HEK293 (cell line): ENCODE measurements around the gene S100A13.

Experiments
- IKZF3 ChIP-seq: fragments of 450-650 bp; IDR thresholded peaks from 2 replicates; pipeline ENCODE4 v1.5.0; 2018; ENCODE audit warnings: missing biosample characterization, mild to moderate bottlenecking, missing genetic modification characterization, moderate library complexity
- KLF10 ChIP-seq: fragments of 450-650 bp; IDR thresholded peaks from 2 replicates; pipeline ENCODE4 v1.5.1; 2018; ENCODE audit warnings: missing biosample characterization, mild to moderate bottlenecking, missing genetic modification characterization
- KLF8 ChIP-seq: fragments of 450-650 bp; formaldehyde crosslinking; IDR thresholded peaks from 2 replicates; pipeline ENCODE4 v1.5.1; 2016; ENCODE audit warnings: missing biosample characterization, missing genetic modification characterization
- OSR2 ChIP-seq: fragments of 450-650 bp; formaldehyde crosslinking; IDR thresholded peaks from 2 replicates; pipeline ENCODE4 v1.5.1; 2016; ENCODE audit warnings: missing biosample characterization, missing genetic modification characterization
- PRDM1 ChIP-seq: fragments of 450-650 bp; formaldehyde crosslinking; IDR thresholded peaks from 2 replicates; pipeline ENCODE4; 2016; ENCODE audit warnings: missing biosample characterization, missing genetic modification characterization
- SCRT1 ChIP-seq: fragments of 450-650 bp; formaldehyde crosslinking; IDR thresholded peaks from 2 replicates; pipeline ENCODE4 v1.5.1; 2016; ENCODE audit warnings: missing biosample characterization, missing genetic modification characterization, borderline replicate concordance
- ZBTB20 ChIP-seq: fragments of 450-650 bp; formaldehyde crosslinking; IDR thresholded peaks from 2 replicates; pipeline ENCODE4 v1.5.1; 2016; ENCODE audit warnings: missing biosample characterization, missing genetic modification characterization
- ZFP3 ChIP-seq: fragments of 450-650 bp; formaldehyde crosslinking; IDR thresholded peaks from 2 replicates; pipeline ENCODE4 v1.5.1; 2016; ENCODE audit warnings: low read depth, missing biosample characterization, missing genetic modification characterization
- ZFP37 ChIP-seq: fragments of 450-650 bp; formaldehyde crosslinking; IDR thresholded peaks from 2 replicates; pipeline ENCODE4 v1.5.1; 2016; ENCODE audit warnings: missing biosample characterization, missing genetic modification characterization
- ZFP41 ChIP-seq: fragments of 450-650 bp; formaldehyde crosslinking; IDR thresholded peaks from 2 replicates; pipeline ENCODE4 v1.5.1; 2016; ENCODE audit warnings: missing biosample characterization, missing genetic modification characterization, borderline replicate concordance
- ZNF138 ChIP-seq: fragments of 450-650 bp; formaldehyde crosslinking; IDR thresholded peaks from 2 replicates; pipeline ENCODE4 v1.5.1; 2016; ENCODE audit warnings: missing biosample characterization, missing genetic modification characterization, borderline replicate concordance
- ZNF155 ChIP-seq: fragments of 450-650 bp; formaldehyde crosslinking; IDR thresholded peaks from 2 replicates; pipeline ENCODE4 v1.5.1; 2016; ENCODE audit warnings: missing biosample characterization, missing genetic modification characterization
- ZNF157 ChIP-seq: fragments of 450-650 bp; formaldehyde crosslinking; IDR thresholded peaks from 2 replicates; pipeline ENCODE4 v1.5.1; 2016; ENCODE audit warnings: missing biosample characterization, missing genetic modification characterization
- ZNF23 ChIP-seq: fragments of 450-650 bp; formaldehyde crosslinking; IDR thresholded peaks from 2 replicates; pipeline ENCODE4 v1.5.1; 2016; ENCODE audit warnings: missing biosample characterization, missing genetic modification characterization, borderline replicate concordance
- ZNF24 ChIP-seq: fragments of 450-650 bp; formaldehyde crosslinking; IDR thresholded peaks from 2 replicates; pipeline ENCODE4 v1.5.1; 2016; ENCODE audit warnings: missing biosample characterization, missing genetic modification characterization
- ZNF366 ChIP-seq: fragments of 450-650 bp; formaldehyde crosslinking; conservative IDR thresholded peaks from 2 replicates; pipeline ENCODE4 v1.5.1; 2016; ENCODE audit warnings: missing biosample characterization, missing genetic modification characterization
- ZNF501 ChIP-seq: fragments of 450-650 bp; formaldehyde crosslinking; IDR thresholded peaks from 2 replicates; pipeline ENCODE4 v1.5.1; 2016; ENCODE audit warnings: missing biosample characterization, missing genetic modification characterization
- ZNF549 ChIP-seq: fragments of 450-650 bp; IDR thresholded peaks from 2 replicates; pipeline ENCODE4 v1.5.1; 2018; ENCODE audit warnings: missing biosample characterization, missing genetic modification characterization, mild to moderate bottlenecking, inconsistent platforms, moderate library complexity
- ZNF555 ChIP-seq: fragments of 450-650 bp; formaldehyde crosslinking; conservative IDR thresholded peaks from 2 replicates; pipeline ENCODE4 v1.5.1; 2017; ENCODE audit warnings: missing biosample characterization, mild to moderate bottlenecking, missing genetic modification characterization, inconsistent platforms
- ZNF600 ChIP-seq: fragments of 450-650 bp; formaldehyde crosslinking; IDR thresholded peaks from 2 replicates; pipeline ENCODE4 v1.5.1; 2016; ENCODE audit warnings: missing biosample characterization, missing genetic modification characterization
- ZNF629 ChIP-seq: fragments of 450-650 bp; formaldehyde crosslinking; IDR thresholded peaks from 2 replicates; pipeline ENCODE4 v1.5.1; 2017; ENCODE audit warnings: missing biosample characterization, missing genetic modification characterization
- ZNF776 ChIP-seq: fragments of 450-650 bp; formaldehyde crosslinking; IDR thresholded peaks from 2 replicates; pipeline ENCODE4 v1.5.0; 2017; ENCODE audit warnings: missing biosample characterization, missing genetic modification characterization, borderline replicate concordance
- TF ChIP-seq, protein P1 (sequence below): fragments of 450-650 bp; formaldehyde crosslinking; IDR thresholded peaks from 2 replicates; pipeline ENCODE4 v1.5.1; 2016; ENCODE audit warnings: missing biosample characterization, missing genetic modification characterization
- TF ChIP-seq, protein P2 (sequence below): fragments of 450-650 bp; formaldehyde crosslinking; conservative IDR thresholded peaks from 2 replicates; pipeline ENCODE4 v1.5.1; 2016; ENCODE audit warnings: low read depth, missing biosample characterization, missing genetic modification characterization
- TF ChIP-seq, protein P3 (sequence below): fragments of 450-650 bp; formaldehyde crosslinking; IDR thresholded peaks from 2 replicates; pipeline ENCODE4 v1.5.1; 2016; ENCODE audit warnings: missing biosample characterization, missing genetic modification characterization
- TF ChIP-seq, protein P4 (sequence below): sonication (generic); formaldehyde crosslinking; IDR thresholded peaks from 2 replicates; pipeline ENCODE4 v1.8.1; 2022; ENCODE audit warnings: mild to moderate bottlenecking, moderate library complexity, missing genetic modification reagents
- TF ChIP-seq, protein P5 (sequence below): fragments of 450-650 bp; formaldehyde crosslinking; IDR thresholded peaks from 2 replicates; pipeline ENCODE4 v1.5.1; 2016; ENCODE audit warnings: missing biosample characterization, missing genetic modification characterization

The S100A13 gene

DNA sequence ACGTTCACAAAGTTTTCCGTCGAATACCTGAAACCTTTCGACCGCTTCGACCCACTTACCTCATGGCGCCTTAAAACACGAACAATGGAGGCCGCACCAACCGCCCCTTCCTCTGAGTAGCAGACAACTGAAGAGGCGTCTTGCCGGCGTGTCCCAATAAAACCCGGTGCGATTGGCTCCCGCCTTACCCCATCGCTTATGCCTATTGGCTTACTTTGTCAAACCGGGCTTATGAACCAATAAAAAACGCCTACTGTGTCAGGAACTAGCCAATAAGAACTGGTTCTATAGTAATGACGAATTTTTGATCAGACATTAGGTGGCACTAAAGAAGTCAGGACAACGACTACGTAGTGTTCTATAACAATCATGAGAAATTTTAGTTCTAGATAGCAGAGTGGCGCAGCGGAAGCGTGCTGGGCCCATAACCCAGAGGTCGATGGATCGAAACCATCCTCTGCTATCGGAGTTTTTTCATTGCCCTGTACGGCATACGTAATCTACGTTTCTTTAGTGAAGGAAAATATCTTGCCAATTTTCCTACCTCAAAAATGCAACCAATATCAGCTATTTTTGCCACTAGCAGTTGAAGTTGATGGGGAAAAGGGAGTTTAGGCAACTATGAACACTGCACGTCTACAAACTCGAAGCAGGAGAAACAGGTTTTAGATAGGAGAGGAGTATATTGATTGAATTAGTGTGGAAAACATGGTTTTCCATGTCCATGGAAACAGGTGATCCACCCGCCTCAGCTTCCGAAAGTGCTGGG lies 43.7 kb upstream of the S100A13 start, which contains the start of gene ILF2 (continued):
- peak; percentile 27; the same call in 1 of the 2 replicates for TF ChIP-seq KLF8 (tag by site-specific recombination)
- no peak for TF ChIP-seq ZNF555 (tag by site-specific recombination)
- TF ChIP-seq ZBTB20 (tag by site-specific recombination) = peak; percentile 58; the same call in 1 of the 2 replicates
- peak; percentile 84 for TF ChIP-seq SCRT1
- TF ChIP-seq ZNF776 (tag by site-specific recombination) = no peak
- no peak for TF ChIP-seq ZNF155 (tag by site-specific recombination)
- TF ChIP-seq ZNF366 (tag by site-specific recombination) = peak; percentile 83
- TF ChIP-seq, protein P1, sequence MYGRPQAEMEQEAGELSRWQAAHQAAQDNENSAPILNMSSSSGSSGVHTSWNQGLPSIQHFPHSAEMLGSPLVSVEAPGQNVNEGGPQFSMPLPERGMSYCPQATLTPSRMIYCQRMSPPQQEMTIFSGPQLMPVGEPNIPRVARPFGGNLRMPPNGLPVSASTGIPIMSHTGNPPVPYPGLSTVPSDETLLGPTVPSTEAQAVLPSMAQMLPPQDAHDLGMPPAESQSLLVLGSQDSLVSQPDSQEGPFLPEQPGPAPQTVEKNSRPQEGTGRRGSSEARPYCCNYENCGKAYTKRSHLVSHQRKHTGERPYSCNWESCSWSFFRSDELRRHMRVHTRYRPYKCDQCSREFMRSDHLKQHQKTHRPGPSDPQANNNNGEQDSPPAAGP = peak; percentile 81; the same call in 1 of the 2 replicates
- peak; percentile 50; the same call in 1 of the 2 replicates for TF ChIP-seq ZNF24 (tag by site-specific recombination)
- TF ChIP-seq ZNF138 (tag by site-specific recombination) = no peak
- no peak for TF ChIP-seq ZFP3 (tag by site-specific recombination)
- TF ChIP-seq IKZF3 (tag by site-specific recombination) = peak; percentile 98
- 0 out of 2 replicates have a peak, but pooled peaks have one; percentile 37 for TF ChIP-seq ZFP37
- peak; percentile 61; the same call in 1 of the 2 replicates for TF ChIP-seq ZNF501 (tag by site-specific recombination)
- TF ChIP-seq, protein P2, sequence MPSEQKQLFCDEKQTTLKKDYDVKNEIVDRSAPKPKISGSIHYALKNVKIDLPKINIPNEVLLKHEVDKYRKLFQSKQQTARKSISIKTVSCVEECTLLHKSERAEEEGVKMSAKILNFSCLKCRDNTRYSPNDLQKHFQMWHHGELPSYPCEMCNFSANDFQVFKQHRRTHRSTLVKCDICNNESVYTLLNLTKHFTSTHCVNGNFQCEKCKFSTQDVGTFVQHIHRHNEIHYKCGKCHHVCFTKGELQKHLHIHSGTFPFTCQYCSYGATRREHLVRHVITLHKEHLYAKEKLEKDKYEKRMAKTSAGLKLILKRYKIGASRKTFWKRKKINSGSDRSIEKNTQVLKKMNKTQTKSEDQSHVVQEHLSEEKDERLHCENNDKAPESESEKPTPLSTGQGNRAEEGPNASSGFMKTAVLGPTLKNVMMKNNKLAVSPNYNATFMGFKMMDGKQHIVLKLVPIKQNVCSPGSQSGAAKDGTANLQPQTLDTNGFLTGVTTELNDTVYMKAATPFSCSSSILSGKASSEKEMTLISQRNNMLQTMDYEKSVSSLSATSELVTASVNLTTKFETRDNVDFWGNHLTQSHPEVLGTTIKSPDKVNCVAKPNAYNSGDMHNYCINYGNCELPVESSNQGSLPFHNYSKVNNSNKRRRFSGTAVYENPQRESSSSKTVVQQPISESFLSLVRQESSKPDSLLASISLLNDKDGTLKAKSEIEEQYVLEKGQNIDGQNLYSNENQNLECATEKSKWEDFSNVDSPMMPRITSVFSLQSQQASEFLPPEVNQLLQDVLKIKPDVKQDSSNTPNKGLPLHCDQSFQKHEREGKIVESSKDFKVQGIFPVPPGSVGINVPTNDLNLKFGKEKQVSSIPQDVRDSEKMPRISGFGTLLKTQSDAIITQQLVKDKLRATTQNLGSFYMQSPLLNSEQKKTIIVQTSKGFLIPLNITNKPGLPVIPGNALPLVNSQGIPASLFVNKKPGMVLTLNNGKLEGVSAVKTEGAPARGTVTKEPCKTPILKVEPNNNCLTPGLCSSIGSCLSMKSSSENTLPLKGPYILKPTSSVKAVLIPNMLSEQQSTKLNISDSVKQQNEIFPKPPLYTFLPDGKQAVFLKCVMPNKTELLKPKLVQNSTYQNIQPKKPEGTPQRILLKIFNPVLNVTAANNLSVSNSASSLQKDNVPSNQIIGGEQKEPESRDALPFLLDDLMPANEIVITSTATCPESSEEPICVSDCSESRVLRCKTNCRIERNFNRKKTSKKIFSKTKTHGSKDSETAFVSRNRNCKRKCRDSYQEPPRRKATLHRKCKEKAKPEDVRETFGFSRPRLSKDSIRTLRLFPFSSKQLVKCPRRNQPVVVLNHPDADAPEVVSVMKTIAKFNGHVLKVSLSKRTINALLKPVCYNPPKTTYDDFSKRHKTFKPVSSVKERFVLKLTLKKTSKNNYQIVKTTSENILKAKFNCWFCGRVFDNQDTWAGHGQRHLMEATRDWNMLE (tag by site-specific recombination) = peak; percentile 14
- peak; percentile 87 for TF ChIP-seq PRDM1 (tag by site-specific recombination)
- TF ChIP-seq KLF10 = peak; percentile 77
- no peak for TF ChIP-seq ZNF23 (tag by site-specific recombination)
- TF ChIP-seq, protein P3, sequence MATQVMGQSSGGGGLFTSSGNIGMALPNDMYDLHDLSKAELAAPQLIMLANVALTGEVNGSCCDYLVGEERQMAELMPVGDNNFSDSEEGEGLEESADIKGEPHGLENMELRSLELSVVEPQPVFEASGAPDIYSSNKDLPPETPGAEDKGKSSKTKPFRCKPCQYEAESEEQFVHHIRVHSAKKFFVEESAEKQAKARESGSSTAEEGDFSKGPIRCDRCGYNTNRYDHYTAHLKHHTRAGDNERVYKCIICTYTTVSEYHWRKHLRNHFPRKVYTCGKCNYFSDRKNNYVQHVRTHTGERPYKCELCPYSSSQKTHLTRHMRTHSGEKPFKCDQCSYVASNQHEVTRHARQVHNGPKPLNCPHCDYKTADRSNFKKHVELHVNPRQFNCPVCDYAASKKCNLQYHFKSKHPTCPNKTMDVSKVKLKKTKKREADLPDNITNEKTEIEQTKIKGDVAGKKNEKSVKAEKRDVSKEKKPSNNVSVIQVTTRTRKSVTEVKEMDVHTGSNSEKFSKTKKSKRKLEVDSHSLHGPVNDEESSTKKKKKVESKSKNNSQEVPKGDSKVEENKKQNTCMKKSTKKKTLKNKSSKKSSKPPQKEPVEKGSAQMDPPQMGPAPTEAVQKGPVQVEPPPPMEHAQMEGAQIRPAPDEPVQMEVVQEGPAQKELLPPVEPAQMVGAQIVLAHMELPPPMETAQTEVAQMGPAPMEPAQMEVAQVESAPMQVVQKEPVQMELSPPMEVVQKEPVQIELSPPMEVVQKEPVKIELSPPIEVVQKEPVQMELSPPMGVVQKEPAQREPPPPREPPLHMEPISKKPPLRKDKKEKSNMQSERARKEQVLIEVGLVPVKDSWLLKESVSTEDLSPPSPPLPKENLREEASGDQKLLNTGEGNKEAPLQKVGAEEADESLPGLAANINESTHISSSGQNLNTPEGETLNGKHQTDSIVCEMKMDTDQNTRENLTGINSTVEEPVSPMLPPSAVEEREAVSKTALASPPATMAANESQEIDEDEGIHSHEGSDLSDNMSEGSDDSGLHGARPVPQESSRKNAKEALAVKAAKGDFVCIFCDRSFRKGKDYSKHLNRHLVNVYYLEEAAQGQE = peak; percentile 30; the same call in 1 of the 2 replicates
- TF ChIP-seq ZNF157 (tag by site-specific recombination) = no peak
- peak; percentile 30; the same call in 1 of the 2 replicates for TF ChIP-seq OSR2
- TF ChIP-seq, protein P4, sequence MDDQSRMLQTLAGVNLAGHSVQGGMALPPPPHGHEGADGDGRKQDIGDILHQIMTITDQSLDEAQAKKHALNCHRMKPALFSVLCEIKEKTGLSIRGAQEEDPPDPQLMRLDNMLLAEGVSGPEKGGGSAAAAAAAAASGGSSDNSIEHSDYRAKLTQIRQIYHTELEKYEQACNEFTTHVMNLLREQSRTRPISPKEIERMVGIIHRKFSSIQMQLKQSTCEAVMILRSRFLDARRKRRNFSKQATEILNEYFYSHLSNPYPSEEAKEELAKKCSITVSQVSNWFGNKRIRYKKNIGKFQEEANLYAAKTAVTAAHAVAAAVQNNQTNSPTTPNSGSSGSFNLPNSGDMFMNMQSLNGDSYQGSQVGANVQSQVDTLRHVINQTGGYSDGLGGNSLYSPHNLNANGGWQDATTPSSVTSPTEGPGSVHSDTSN (CRISPR knock-in tag) = no peak
- no peak for TF ChIP-seq ZNF600 (tag by site-specific recombination)
- no peak for TF ChIP-seq ZFP41 (tag by site-specific recombination)
- TF ChIP-seq, protein P5, sequence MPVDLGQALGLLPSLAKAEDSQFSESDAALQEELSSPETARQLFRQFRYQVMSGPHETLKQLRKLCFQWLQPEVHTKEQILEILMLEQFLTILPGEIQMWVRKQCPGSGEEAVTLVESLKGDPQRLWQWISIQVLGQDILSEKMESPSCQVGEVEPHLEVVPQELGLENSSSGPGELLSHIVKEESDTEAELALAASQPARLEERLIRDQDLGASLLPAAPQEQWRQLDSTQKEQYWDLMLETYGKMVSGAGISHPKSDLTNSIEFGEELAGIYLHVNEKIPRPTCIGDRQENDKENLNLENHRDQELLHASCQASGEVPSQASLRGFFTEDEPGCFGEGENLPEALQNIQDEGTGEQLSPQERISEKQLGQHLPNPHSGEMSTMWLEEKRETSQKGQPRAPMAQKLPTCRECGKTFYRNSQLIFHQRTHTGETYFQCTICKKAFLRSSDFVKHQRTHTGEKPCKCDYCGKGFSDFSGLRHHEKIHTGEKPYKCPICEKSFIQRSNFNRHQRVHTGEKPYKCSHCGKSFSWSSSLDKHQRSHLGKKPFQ = no peak
- TF ChIP-seq ZNF549 (tag by site-specific recombination) = no peak
- peak; percentile 94 for TF ChIP-seq ZNF629 (tag by site-specific recombination)
